ENCODE data around the gene DUXA.

- no peak for TF ChIP-seq POU2F2 (IDR thresholded peaks at IDR 0.05; ENCODE audit: borderline replicate concordance, low read depth, low read length)
- no peak for TF ChIP-seq BRCA1 (IDR thresholded peaks at IDR 0.05; ENCODE audit: low read depth, low read length)
- TF ChIP-seq MEF2A (IDR thresholded peaks at IDR 0.05; ENCODE audit: insufficient read depth, low read depth, low read length): no peak
- no peak for TF ChIP-seq ZSCAN29 (IDR thresholded peaks at IDR 0.05)
- no peak for TF ChIP-seq CEBPB (IDR thresholded peaks at IDR 0.05; ENCODE audit: borderline replicate concordance in 1 of 2, low read depth in 2 of 2, low read length in 2 of 2)
- no peak for TF ChIP-seq POLR2A (IDR thresholded peaks at IDR 0.05; ENCODE audit: low read depth, low read length)
- no peak for TF ChIP-seq CTCF (IDR thresholded peaks at IDR 0.05 in 2 of 3, conservative IDR thresholded peaks at IDR 0.05 in 1 of 3; ENCODE audit: control insufficient read depth in 2 of 3, extremely low read depth in 1 of 3, insufficient read depth in 1 of 3, low read depth in 3 of 3, low read length in 3 of 3)
- TF ChIP-seq PBX3 (IDR thresholded peaks at IDR 0.05; ENCODE audit: insufficient replicate concordance, low read depth, low read length): no peak
- TF ChIP-seq STAT3 (IDR thresholded peaks at IDR 0.05; ENCODE audit: low read depth, low read length): no peak
- TF ChIP-seq MAX (IDR thresholded peaks at IDR 0.05; ENCODE audit: low read depth, low read length): no peak
- no peak for TF ChIP-seq NR2C2 (IDR thresholded peaks at IDR 0.05; ENCODE audit: borderline replicate concordance, control insufficient read depth, insufficient read length, low read depth)
- no peak for TF ChIP-seq TAF1 (IDR thresholded peaks at IDR 0.05; ENCODE audit: borderline replicate concordance, low read depth, low read length)
- no peak for TF ChIP-seq EZH2 (IDR thresholded peaks at IDR 0.05; ENCODE audit: borderline replicate concordance, control insufficient read depth, low read depth, low read length)
- TF ChIP-seq SP1 (IDR thresholded peaks at IDR 0.05; ENCODE audit: low read depth, low read length): no peak
Measured at GRCh38 chr19:57190301-57190700, 23.0 kb upstream of the DUXA start.

All from GM12878 (cell line).